HG03045 (cell line): ENCODE results near the gene DNMT3A.
A peak's percentile ranks its signal among the peaks of the same experiment; 100 is the strongest.

Source experiments
- ATAC-seq: cut with Tn5 transposase; IDR thresholded peaks from one replicate; pipeline ENCODE4 v1.9.1; 2021; ENCODE audit warnings: mild to moderate bottlenecking, moderate library complexity; ENCODE audit not compliant: unreplicated experiment

The DNMT3A gene

GRCh38 chr2:25341753-25342371 lies at the start of gene DNMT3A:
Gene DNMT3A (minus strand): TSS chr2:25341925. CDS start chr2:25313984, 27,941 bp downstream.
- ATAC-seq, result peak; percentile 32

- no peak for ATAC-seq
These were observed 47.4 kb upstream of the DNMT3A start for GRCh38 chr2:25389161-25389560.

- no peak for ATAC-seq
These were observed 46.8 kb upstream of the DNMT3A start for GRCh38 chr2:25388491-25388890.

DNA sequence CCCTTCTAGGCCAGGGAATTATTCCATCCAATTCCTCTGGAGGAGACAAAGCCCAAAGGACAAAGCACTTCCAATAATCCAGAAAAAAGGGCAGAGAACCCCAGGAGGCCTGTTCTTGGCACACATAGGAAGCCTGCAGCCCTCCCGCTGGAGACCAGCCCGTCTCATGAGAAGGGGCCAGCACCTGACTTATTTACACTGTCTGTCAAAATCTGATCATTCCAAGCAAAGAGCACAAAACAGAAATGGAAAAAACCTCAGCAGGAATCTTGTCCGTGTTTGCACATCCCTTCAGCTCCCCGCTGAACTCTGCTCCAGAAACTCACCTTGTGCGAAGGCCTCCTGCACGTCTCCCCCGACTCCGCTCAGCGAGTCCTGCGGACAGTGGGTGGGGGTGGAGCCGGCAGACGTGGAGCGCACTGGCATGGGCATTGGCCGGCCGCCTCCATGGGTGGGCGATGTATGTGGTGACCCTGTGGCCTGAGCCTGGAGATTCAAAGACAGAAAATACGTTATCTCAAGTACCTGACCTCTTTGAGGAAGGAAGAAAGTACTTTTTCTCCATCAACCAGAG lies 46.2 kb upstream of the DNMT3A start:
- ATAC-seq, result no peak

GRCh38 chr2:25386971-25387875 lies 45.5 kb upstream of the DNMT3A start:
- ATAC-seq, result no peak

DNA sequence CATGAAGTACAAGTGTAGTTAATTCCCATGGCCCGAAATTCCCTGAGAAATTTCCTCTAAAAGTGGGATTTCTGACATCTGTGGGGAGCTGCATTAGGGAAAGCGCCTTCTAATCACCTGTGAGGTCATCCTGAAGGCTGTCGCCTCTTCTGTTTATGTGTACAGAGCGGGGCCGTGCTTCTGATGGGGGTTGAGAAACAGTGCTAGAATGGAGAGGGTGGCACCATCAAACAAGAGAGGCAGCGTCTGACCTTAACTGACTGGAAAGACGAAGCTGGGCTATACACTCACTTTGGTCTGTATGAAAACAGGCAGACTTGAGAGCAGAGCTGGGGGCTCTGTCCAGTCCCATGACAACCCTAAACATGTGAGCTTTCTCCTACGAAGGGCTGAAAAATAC lies 44.2 kb upstream of the DNMT3A start:
- ATAC-seq, result no peak

GRCh38 chr2:25383806-25384205 lies 42.1 kb upstream of the DNMT3A start:
- no peak for ATAC-seq

DNA sequence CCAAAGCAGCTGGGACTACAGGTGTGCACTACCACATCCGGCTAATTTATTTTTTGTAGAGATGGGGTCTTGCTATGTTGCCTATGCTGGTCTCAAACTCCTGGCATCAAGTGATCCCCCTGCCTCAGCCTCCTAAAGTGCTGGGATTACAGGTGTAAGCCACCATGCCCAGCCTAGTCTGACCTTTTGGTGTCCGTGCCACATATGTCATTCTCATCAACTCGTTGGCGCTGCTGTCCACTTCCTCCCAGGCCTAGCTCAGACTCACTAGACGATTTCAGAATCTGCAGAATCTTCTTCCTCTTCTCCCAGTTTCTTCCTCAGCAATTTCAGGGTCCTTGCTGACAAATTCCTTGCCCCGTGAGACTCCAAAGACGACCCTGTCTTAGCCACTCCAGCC lies 39.8 kb upstream of the DNMT3A start:
- ATAC-seq, result no peak

- ATAC-seq, result no peak
These were observed 39.1 kb upstream of the DNMT3A start for GRCh38 chr2:25380586-25381375.

DNA sequence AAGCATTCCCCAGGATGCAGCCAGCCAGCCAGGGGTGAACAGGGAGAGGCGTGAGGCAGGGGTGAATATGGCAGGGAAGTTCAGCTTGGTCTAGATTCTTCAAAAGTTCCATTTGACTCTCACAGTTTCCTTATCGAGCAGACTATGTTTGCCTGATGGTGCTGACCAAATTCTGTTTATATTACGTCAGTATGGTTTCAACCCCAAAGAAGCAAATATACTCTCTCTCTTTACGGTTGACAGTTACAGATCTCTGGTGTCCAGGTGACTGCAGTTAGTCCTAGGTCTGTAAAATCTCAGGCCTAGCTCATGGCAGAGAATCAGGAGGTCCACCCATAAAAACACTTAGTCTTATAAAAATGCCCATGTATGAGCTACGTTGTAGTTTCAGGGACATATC lies 38.3 kb upstream of the DNMT3A start:
- no peak for ATAC-seq

DNA sequence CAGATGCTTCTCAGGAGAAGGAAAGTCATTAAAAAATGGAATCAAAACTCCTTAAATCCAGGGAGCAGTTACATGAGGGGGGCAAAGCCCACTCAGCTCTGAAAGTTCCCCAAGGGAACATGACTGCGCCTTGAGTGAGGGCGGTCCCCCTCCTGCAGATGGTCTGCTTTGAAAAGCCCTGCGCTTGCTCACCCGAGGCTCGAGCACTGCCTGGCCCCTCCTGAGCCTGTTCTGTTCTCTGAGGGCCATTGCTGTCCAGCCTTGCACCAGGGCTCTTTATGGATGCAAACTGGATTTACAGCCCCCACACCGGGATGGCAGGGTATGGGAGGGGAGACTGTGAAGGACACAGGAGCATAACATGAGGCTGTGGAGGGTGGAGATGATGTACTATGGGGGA lies 37.8 kb upstream of the DNMT3A start:
- no peak for ATAC-seq

DNA sequence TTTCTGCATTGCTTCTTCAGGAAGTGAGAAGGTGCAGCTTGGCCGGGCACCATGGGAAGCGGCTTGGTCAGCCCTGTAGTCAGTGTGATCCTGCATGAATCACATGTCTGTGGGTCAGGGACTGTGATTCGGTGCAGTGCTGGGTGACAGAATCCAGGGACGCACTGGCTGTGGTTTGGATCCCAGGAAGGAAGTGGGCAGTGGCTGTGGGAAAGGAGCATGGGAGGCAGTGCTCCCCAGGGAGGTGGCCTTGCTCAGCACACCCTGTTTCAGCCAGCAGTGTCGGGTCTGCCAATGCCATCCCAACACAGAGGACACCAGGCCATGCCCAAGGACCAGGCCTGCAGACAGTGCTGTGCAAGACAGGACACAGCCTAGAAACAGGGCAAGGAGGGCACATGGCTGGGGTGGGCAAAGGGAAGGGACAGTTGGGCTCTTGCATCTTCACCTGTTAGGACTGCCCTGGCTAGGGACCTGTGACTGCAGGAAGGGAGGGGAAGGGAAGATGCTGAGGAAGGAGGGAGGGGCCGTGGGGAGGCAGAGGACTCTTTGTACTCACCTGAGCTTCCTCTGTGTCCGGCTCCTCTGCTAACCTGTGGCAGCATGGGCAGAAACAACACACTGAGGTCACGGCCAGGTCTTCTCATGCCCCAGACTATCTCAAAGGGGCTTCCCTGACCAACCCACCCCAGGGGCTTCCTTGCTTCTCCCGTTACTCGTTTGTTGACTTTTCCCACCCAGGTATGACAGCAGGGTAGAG lies 37.2 kb upstream of the DNMT3A start:
- no peak for ATAC-seq

DNA sequence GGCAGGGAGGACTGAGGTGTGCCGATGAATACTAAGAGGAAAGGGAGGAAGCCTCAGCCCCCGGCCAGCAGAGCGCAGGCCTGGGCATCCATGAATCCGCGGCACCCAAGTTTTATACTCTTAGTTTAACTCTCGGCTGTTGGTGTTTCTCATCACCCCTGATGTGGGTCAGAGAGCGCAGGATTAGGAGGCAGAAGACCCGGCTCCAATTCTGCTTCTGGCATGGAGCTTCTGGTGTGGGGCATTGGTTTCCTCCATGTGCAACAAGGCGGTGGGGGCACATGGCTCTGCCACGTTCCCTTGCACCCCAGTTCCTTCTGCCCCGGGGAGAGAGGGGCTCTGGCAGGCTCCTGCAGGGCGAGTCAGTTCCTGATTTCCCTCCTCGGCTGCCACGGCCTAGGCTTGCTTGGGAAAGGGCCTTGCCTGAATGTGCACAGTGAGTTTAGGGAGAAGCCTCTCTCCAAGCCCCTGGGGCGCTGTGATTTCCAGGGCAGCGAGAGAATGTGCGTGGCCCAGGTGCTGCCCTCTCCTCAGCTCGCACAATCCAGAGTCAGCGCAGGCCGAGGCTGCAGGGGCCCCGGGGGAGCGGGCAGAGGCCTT lies 36.2 kb upstream of the DNMT3A start:
- ATAC-seq, result no peak

GRCh38 chr2:25376750-25377621 lies 35.3 kb upstream of the DNMT3A start:
- ATAC-seq, result peak; percentile 94

GRCh38 chr2:25375989-25376545 lies 34.3 kb upstream of the DNMT3A start:
- no peak for ATAC-seq

DNA sequence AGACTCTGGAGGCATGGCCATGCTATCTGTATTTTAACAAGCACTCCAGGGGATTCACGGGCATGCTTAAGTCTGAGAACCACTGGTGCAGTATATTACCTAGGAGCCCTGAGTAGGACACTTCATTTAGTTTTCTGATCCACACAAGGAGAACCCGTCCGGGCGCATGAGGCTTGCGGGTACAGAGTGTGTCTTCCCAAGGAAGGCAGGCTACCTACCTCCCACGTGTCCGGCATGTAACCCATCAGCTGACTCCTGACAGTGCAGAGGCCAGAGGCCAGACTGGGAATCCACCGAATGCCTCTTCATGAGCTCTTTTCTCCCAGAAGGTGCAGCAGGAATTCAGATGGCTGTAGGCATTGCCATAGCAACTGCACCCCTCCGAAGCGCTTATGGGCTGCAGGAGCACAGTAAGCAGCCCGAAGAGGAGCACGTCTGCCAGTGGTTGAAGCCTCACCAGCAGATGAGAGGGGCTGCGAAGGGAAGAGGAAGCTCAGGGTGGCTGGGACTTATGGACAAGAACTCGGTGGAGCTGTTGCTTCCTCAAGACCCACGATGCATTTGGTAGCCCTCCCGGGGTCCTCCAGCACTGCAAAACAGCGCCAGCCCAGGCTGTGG lies 33.8 kb upstream of the DNMT3A start:
- no peak for ATAC-seq

GRCh38 chr2:25374827-25375226 lies 33.1 kb upstream of the DNMT3A start:
- ATAC-seq, result no peak

DNA sequence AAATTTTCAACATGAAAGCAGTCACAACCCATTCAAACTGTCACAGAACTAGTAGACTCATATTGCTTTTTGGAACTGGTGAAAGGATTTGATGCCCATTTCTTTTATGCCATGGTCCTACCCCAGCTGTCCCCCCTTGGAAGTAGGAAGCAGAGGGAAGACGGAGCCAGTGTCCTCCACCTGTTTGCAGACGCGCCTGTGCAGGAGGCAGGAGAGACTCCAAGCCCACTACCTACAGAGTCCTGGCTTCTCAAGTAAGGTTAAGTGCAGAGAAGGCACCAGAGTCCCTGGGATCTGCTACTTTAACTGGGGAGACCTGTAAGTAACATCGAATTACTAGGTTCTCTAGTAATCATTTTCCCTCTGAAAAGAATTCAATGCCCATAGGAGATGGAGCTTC lies 32.7 kb upstream of the DNMT3A start:
- no peak for ATAC-seq
